Body of pancreas (tissue), 4 donors: ENCODE measurements around the gene RAX2. TPM values are rescaled to one million over a fixed set of nuclear protein-coding genes. Genes with fewer than 3 reads are reported as not detected.

ENCODE experiments used
- ATAC-seq: fragments of 150-250 bp; one replicate; pipeline ENCODE4 v1.9.1; 2016
- DNase-seq, 4 donors: peaks; one replicate each; pipeline ENCODE4 v3.0.0-alpha.2; 2019
- H3K27ac ChIP-seq, 4 donors: fragments of 200-600 bp; sonication (generic); 1 replicate in 3 of 4; 2 replicates in 1 of 4; pipeline versions ENCODE4 v1.5.1 to v1.6.1; 2016 to 2019; ENCODE audit warnings: mild to moderate bottlenecking in 1 of 4, mixed read lengths in 1 of 4, moderate library complexity in 1 of 4
- H3K27me3 ChIP-seq, 2 donors: fragments of 200-600 bp; sonication (generic); one replicate each; pipeline ENCODE4 v1.6.0; 2016; ENCODE audit warnings: mild to moderate bottlenecking in 1 of 2
- H3K36me3 ChIP-seq, 2 donors: fragments of 200-600 bp; sonication (generic); replicated peaks in 1 of 2; 2 replicates each; pipeline ENCODE4 v1.5.1; 2016; ENCODE audit warnings: low read depth in 2 of 2; ENCODE audit not compliant: insufficient read depth in 1 of 2
- H3K4me1 ChIP-seq: fragments of 200-600 bp; sonication (generic); one replicate; pipeline ENCODE4 v1.6.0; 2016
- H3K4me3 ChIP-seq, 2 donors: fragments of 200-600 bp; sonication (generic); 1 replicate in 1 of 2; 2 replicates in 1 of 2; pipeline ENCODE4 v1.5.1; 2016 to 2019
- H3K9me3 ChIP-seq, 3 donors: fragments of 200-600 bp; sonication (generic); 1 replicate in 2 of 3; 2 replicates in 1 of 3; pipeline ENCODE4 v1.5.1; 2016
- POLR2A ChIP-seq, 3 donors: fragments of 450-650 bp; IDR thresholded peaks; one replicate each; pipeline ENCODE4 v1.6.1; 2016; ENCODE audit warnings: antibody characterized with exemption in 3 of 3, mild to moderate bottlenecking in 2 of 3
- WGBS, 2 donors: methylation state at CpG; one replicate each; pipeline ENCODE4 v1.1.5; 2017; 5-methylcytosine and 5-hydroxymethylcytosine counted together
- intact Hi-C: fragments of 100-400 bp; cut with DNase I; formaldehyde crosslinking; loops from one replicate; pipeline ENCODE4 v1.15.1; 2023
- small RNA-seq: library from RNA; depleted of rRNA; stranded (forward); fragments of <200 nt; gene quantifications from one replicate; pipeline ENCODE3, GENCODE V24; 2016
- total RNA-seq, 2 donors: library from RNA; depleted of rRNA; stranded (reverse); fragments of >200 nt; gene quantifications; one replicate each; pipeline ENCODE4 v1.1.0, GENCODE V29; 2016
- TF ChIP-seq, protein P1 (sequence below), 7 experiments: fragments of 450-650 bp in 4 of 7; fragments of 200-600 bp in 3 of 7; sonication (generic) in 3 of 7; IDR thresholded peaks; one replicate each; pipeline ENCODE4 v1.5.1; 2016 to 2019; ENCODE audit warnings: antibody characterized with exemption in 7 of 7

RAX2 gene
- total RNA-seq, 2 donors from 2014 or later = not detected

DNA sequence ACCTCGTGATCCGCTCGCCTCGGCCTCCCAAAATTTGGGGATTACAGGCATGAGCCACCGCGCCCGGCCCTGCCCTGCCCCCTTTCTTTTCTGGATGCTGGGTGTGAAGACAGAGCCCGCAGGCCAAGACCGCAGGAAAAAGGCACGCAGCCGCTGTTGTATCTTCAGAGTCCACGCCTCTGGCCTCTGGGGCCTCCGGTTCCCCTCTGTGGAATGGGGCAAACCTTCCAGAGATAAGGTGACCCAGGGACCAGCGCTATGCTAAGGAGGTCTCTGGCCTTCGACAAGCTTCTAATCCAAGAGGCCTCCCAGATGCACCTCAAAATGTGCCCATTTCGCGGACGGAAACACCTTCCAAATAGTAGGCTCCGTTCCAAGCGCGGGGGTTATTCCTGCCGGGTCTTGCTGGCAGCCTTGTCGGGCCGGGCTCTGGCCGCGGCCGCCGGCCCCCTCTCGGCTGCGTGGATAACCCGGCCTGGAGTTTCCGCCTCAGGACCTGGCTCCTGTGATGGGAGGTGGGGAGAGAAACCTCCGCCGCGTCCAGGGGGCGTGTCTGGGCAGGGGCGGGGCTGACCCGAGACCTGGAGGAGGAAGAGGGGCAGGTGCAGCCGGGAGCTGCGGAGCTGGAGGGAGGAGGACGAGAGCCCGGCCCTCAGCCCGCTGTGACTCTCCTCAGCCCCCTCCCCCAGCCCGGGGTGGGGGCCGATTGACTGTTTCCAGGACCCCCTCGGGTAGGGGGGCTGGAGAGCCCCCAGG, 50.7 kb downstream of the RAX2 start:
- intact Hi-C loops = no loop called here
- TF ChIP-seq, protein P1, sequence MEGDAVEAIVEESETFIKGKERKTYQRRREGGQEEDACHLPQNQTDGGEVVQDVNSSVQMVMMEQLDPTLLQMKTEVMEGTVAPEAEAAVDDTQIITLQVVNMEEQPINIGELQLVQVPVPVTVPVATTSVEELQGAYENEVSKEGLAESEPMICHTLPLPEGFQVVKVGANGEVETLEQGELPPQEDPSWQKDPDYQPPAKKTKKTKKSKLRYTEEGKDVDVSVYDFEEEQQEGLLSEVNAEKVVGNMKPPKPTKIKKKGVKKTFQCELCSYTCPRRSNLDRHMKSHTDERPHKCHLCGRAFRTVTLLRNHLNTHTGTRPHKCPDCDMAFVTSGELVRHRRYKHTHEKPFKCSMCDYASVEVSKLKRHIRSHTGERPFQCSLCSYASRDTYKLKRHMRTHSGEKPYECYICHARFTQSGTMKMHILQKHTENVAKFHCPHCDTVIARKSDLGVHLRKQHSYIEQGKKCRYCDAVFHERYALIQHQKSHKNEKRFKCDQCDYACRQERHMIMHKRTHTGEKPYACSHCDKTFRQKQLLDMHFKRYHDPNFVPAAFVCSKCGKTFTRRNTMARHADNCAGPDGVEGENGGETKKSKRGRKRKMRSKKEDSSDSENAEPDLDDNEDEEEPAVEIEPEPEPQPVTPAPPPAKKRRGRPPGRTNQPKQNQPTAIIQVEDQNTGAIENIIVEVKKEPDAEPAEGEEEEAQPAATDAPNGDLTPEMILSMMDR (IDR thresholded peaks at IDR 0.05) = peak in 3 of 7 experiments; percentile 3 to 41 (median 14)
- peak in 2 of 3 donors; percentile 46 to 50 for TF ChIP-seq POLR2A (IDR thresholded peaks at IDR 0.05)
- 0 to 21% methylated on average over 17 to 42 of the region's 46 CpGs for WGBS, 2 donors
- peak overlapping the region; percentile 33 to 38 for H3K4me3 ChIP-seq
- H3K36me3 ChIP-seq = no peaks in the 10 kb centered on the region
- no peaks in the 10 kb centered on the region for H3K9me3 ChIP-seq
- H3K4me1 ChIP-seq = peaks cover 41% of the 10 kb centered on the region
- peak overlapping the region in 2 of 4 donors; percentile 29 to 47 for H3K27ac ChIP-seq
- peak; percentile 86 for ATAC-seq
- peak; percentile 96 to 98 (median 97) for DNase-seq
- no peaks in the 10 kb centered on the region for H3K27me3 ChIP-seq

DNA sequence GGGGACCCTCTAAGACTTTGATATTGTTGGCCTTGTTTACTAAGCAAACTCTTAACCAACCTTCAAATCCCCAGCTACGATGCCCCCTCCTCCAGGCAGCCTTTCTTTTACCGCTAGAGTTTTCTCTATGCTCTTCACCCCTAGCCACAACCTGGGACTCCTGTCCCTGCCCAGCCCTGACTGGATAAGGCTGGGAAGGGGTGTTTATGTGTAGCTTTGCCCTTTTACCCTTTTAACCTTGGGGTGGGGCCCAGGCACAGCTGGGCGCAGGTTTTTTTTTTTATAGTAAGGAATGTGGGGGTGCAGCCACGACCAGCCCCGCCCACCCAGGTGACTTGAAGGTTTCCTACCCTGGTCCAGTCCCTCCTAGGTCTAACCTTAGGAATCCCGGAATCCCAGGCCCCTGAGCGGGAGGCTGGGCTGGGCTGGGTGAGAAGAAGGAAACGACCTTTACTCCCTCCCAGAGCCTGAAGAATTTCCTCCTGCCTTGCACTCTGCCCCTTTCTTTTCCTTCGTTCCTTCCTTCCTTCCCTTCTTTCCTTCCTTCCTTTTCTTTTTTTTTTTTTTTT, 51.6 kb downstream of the RAX2 start:
- Histone ChIP-seq H3K4me3 (no peak overlapping the region), H3K4me1 (peaks cover 33% of the 10 kb centered on the region), H3K27me3 (no peaks in the 10 kb centered on the region), H3K36me3 (no peaks in the 10 kb centered on the region), H3K27ac (no peak overlapping the region), H3K9me3 (no peaks in the 10 kb centered on the region)
- intact Hi-C loops = no loop called here
- TF ChIP-seq, protein P1 (IDR thresholded peaks at IDR 0.05) = no peak
- no peak for TF ChIP-seq POLR2A (IDR thresholded peaks at IDR 0.05)
- ATAC-seq = no peak
- 18 to 26% methylated on average over 9 of the region's 9 CpGs for WGBS, 2 donors
- DNase-seq = peak in 1 of 4 donors; percentile 19

DNA sequence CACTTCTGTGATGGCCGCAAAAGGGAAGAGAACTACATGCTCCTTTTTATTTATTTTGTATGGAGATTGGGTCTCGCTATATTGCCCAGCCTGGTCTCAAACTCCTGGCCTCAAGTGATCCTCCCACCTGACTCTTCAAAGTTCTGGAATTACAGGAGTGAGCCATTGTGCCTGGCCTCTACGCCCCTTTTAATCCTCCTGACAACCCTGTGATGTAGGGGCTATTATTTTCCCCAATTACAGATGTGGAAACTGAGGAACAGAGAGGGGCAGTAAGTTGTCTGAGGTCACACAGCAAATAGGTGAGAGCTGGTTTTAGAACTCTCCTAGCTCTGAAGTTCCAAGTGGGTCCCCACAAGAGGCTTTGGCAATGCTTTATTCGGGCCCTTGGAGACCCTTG, 52.2 kb downstream of the RAX2 start:
- ATAC-seq (no peak), DNase-seq (no peak)
- Histone ChIP-seq H3K27me3 (no peaks in the 10 kb centered on the region), H3K9me3 (no peaks in the 10 kb centered on the region), H3K27ac (no peak overlapping the region), H3K4me1 (peaks cover 27% of the 10 kb centered on the region), H3K4me3 (no peak overlapping the region), H3K36me3 (no peaks in the 10 kb centered on the region)
- TF ChIP-seq, protein P1 (IDR thresholded peaks at IDR 0.05) = no peak
- TF ChIP-seq POLR2A (IDR thresholded peaks at IDR 0.05) = no peak
- 72 to 79% methylated on average over 4 of the region's 4 CpGs for WGBS, 2 donors
- intact Hi-C loops = no loop called here

Small RNA genes lying within 50 kb of the gene (small RNA-seq; reads per million reads assigned to genes)
- not detected for gene AC005777.1

Other genes with a start within 250 kb of the RAX2 start
- 1 to 10 TPM in 1 of 2 donors, not detected in 1; 1.3 TPM for gene TEKTIP1, start 233.1 kb downstream of the RAX2 start, total RNA-seq
- 10 to 100 TPM; 64.3 to 78.8 TPM for gene MFSD12, start 214.6 kb downstream of the RAX2 start, total RNA-seq
- 10 to 100 TPM; 66.7 to 91.0 TPM for gene HMG20B, start 199.3 kb downstream of the RAX2 start, total RNA-seq
- under 1 TPM; 0.78 to 0.99 TPM for gene GIPC3, start 186.8 kb downstream of the RAX2 start, total RNA-seq
- 1 to 10 TPM in 1 of 2 donors, under 1 TPM in 1; 0.52 to 3.0 TPM for gene TBXA2R, start 165.4 kb downstream of the RAX2 start, total RNA-seq
- gene CACTIN, start 145.4 kb downstream of the RAX2 start, total RNA-seq = 10 to 100 TPM; 16.3 to 23.4 TPM
- gene PIP5K1C, start 71.8 kb downstream of the RAX2 start, total RNA-seq = 10 to 100 TPM; 16.6 to 30.7 TPM
- 10 to 100 TPM; 15.8 to 21.4 TPM for gene TJP3, start 63.8 kb downstream of the RAX2 start, total RNA-seq
- gene APBA3, start 10.5 kb downstream of the RAX2 start, total RNA-seq = 10 to 100 TPM; 20.0 to 35.6 TPM
- gene MRPL54, start 9.5 kb downstream of the RAX2 start, total RNA-seq = 10 to 100 TPM; 78.9 to 86.0 TPM
- gene MATK, start 14.2 kb upstream of the RAX2 start, total RNA-seq = under 1 TPM in 1 of 2 donors, not detected in 1; 0.78 TPM
- not detected for gene ZFR2, start 96.8 kb upstream of the RAX2 start, total RNA-seq
- gene ATCAY, start 108.5 kb upstream of the RAX2 start, total RNA-seq = 1 to 10 TPM in 1 of 2 donors, not detected in 1; 1.6 TPM
- not detected for gene NMRK2, start 160.8 kb upstream of the RAX2 start, total RNA-seq
- gene DAPK3, start 198.9 kb upstream of the RAX2 start, total RNA-seq = 10 to 100 TPM; 44.5 to 47.7 TPM
- gene EEF2, start 213.2 kb upstream of the RAX2 start, total RNA-seq = 1,000 to 10,000 TPM; 1,656 to 1,704 TPM
- gene PIAS4, start 235.5 kb upstream of the RAX2 start, total RNA-seq = 10 to 100 TPM; 12.7 to 17.1 TPM